ENCODE results near the gene ABCC5.
A peak's percentile ranks its signal among the peaks of the same experiment; 100 is the strongest.
"Not testable (repeated sequence)": the region's sequence is repeated elsewhere in the genome, so short reads cannot be mapped to it uniquely, and the experiment has no call there.

Gene ABCC5

DNA sequence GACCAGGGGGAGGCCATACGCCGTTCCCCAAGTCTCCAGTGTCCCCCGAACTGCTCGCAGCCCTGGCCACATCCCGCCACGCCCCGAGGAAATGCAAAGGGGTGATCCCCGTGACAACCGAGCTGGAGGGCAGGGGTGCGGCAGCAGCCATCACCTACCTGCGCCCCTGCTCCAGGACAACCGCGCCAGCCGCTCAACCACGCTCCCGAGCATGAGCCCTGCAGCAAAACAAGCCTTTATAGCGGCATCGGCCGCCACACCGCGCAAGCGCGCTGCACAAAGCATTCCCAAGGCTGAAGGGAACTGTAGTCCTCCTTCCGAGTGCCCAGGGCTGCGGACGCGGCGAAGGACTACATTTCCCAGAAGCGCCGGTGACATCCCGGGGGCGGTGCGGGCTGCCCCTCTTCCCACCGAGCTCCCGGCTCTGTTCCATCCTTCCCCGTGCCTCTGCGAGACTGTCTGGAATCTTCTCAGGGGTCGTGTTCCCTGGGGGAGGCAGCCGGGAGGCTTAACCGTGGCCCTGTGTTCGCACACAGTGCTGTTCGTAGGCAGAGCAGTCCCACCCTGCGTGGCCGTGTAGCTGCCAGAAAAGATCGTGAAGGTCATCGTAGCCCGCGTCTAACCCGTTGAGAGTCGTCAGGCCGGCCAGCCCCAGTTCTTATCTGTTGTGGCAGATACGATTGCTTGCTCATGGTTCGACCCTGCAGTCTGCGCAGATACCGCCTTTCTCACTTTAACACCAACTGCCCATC, at the start of gene ABCC5:
Gene ABCC5, minus strand, starts transcription at position 213 of the 752 bp plus-strand sequence. CDS start 3,492 bp downstream, outside the sequence.
- peak; percentile 90 for DNase-seq (ENCODE audit: low spot score)

DNA sequence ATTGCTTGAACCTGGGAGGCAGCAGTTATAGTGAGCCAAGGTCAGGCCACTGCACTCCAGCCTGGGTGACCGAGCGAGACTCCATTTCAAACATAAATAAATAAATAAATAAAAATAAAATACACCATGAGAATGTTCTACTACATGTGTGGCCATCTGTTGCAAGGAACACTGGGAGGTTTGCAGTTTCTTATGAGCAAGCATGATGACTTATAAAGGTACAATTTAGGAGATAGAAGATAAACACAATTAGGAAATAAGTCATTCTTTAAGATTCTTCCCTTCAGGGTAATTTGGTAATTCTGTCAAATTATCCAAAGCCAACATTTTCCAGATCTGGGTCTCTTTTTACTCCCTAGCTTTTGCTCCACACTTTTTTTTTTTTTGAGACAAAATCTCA, 48.5 kb upstream of the ABCC5 start:
- DNase-seq (ENCODE audit: low spot score) = no peak

- no peak for DNase-seq (ENCODE audit: low spot score)
Measured at GRCh38 chr3:184062637-184063036, 45.0 kb upstream of the ABCC5 start.

DNA sequence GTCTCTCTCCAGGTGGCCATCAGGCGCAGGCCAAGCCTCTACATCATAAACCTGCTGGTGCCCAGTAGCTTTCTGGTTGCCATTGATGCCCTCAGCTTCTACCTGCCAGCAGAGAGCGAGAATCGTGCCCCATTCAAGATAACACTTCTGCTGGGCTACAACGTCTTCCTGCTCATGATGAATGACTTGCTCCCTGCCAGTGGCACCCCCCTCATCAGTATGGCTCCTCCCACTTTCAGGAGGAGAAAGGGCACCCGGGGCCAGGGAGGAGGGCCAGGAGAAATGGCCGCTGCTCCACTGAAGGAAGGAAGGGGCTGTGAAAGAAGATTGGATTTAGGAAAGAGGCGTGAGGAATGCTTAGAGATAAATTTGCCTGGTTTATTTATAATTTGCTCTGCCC, 41.7 kb upstream of the ABCC5 start:
- DNase-seq (ENCODE audit: low spot score) = no peak

- DNase-seq (ENCODE audit: low spot score) = no peak
Measured at GRCh38 chr3:184058029-184058428, 40.3 kb upstream of the ABCC5 start.

DNA sequence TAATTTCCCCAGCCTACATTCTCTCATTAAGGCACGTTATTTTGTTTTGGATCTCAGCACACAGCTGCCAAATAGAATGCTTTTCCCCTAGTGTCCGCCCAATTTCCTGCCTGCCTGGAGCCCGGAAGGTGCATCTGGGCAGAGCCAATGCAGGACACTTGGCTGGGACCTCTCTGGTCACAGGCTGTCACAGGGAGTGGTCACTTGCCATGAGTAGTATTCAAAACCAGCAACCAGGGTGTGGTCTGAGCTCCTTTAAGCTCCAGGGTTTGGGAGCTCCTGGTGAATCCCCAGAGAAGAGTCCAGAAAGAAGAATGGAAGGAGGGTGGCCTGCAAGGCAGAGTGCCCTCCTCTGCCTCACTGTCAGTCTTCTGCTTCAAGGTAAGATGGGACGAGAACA, 35.1 kb upstream of the ABCC5 start, which contains the start of gene HTR3C:
Gene HTR3C, plus strand, starts transcription at position 281 of the 400 bp plus-strand sequence. Its CDS starts 34 bp downstream, at position 315.
- no peak for DNase-seq (ENCODE audit: low spot score)

- DNase-seq (ENCODE audit: low spot score) = no peak
Measured at GRCh38 chr3:184050217-184050847, 32.6 kb upstream of the ABCC5 start.

DNA sequence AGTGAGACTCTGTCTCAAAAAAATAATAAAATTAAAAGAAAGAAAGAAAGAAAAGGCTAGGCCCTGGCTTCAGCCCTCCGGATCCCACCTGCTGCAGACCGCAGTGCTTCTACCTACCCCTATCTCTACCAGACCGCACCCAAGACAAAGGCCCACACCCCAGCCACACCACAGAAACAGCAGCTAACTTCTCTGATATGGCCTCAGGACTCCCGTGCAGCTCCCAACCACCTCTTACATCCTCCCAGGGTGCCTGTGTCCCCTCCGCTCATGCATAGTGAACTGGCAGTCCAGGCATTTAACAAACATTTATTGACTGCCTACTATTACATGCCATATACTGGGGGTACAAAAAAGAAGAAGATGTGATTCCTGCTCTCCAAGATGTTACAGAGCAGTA, 28.3 kb upstream of the ABCC5 start:
- no peak for DNase-seq (ENCODE audit: low spot score)

DNA sequence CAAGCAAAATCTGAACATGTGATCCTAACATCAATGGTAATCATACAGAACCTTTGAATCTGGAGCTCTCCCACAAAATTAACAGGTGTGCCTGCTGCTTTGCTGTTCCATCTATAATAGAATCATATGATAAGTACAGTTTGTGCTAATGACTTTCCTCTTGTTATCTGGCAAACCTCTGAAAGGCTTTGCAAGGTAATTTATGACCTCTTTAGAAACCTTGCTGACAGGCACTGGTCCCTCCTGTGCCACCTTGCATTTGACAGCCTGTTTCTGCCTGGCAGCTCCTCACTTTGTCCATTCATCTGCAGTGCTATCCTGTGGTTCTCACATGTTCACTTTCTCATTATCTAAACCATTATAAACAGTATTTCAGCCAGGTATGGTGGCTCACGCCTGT, 24.9 kb upstream of the ABCC5 start:
- DNase-seq (ENCODE audit: low spot score) = no peak

DNA sequence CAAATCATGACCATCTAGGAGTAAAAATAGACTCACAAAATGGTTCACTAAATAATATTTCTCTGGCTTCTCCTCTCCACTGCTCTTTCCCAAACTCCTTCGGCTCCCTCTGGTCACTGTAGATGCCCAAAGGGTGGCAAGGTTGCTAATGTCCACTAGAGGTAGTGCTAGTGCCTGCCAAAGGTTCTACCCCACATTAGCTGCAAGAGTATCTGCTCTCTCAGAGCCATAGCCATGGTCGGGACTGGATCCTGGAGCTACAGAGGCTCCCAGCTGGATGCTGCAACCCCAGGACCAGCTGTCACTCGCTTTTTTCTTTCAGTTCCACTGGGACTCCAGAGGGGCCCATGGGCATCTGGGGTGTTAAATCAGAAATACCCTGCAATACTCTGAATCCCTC, 22.3 kb upstream of the ABCC5 start:
- no peak for DNase-seq (ENCODE audit: low spot score)

GRCh38 chr3:184039414-184039813, 21.7 kb upstream of the ABCC5 start:
- DNase-seq (ENCODE audit: low spot score) = no peak

DNA sequence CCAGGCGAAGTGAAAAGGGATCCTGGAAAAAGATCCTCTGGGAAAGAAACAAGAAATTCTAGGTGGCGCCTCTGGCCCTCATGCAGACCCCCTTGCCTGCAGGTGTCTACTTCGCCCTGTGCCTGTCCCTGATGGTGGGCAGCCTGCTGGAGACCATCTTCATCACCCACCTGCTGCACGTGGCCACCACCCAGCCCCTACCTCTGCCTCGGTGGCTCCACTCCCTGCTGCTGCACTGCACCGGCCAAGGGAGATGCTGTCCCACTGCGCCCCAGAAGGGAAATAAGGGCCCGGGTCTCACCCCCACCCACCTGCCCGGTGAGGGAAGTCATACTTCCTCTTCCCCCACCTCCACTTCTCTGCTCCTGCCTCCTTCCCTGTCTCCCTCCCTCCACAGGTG, 20.6 kb upstream of the ABCC5 start:
- DNase-seq (ENCODE audit: low spot score) = not testable (repeated sequence)

- no peak for DNase-seq (ENCODE audit: low spot score)
Measured at GRCh38 chr3:184037816-184038215, 20.1 kb upstream of the ABCC5 start.

GRCh38 chr3:184031187-184031792, 13.6 kb upstream of the ABCC5 start, which contains the start of gene HTR3D:
HTR3D (plus strand) TSS chr3:184031742; CDS start chr3:184031742, 0 bp downstream.
- no peak for DNase-seq (ENCODE audit: low spot score)

DNA sequence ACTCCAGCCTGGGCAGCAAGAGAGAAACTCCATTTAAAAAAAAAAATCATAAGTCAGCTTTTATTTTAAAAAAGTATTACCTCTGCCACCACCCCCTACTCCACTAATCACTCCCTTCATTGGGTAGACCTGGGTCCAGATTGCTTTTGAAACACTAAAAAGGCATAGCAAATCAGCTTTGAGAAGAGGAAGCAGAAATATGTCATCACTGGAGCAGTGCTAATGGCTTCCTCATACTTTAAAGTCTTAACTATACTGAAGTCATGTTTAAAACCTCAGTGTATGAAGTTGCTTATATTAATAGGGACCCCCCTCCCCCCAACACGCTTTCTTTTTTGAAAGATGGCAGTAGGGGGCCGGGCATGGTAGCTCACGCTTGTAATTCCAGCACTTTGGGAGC, 12.9 kb upstream of the ABCC5 start:
- no peak for DNase-seq (ENCODE audit: low spot score)

DNA sequence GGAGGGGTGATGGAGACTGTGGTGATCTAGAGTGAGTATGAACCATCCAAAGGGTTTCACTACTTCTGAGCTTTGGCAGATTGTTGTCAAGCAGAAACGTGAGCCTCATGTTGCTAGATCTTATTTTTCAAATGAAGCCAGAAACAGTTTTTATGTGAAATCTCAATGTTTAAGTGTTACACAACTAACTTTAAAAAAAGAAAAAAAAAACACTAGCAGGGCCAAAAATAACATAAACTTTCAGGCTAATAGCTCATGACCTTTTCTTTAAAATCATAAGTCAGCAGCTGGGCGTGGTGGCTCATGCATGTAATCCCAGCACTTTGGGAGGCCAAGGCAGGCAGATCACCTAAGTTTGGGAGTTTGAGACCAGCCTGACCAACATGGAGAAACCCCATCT, 11.8 kb upstream of the ABCC5 start:
- no peak for DNase-seq (ENCODE audit: low spot score)

DNA sequence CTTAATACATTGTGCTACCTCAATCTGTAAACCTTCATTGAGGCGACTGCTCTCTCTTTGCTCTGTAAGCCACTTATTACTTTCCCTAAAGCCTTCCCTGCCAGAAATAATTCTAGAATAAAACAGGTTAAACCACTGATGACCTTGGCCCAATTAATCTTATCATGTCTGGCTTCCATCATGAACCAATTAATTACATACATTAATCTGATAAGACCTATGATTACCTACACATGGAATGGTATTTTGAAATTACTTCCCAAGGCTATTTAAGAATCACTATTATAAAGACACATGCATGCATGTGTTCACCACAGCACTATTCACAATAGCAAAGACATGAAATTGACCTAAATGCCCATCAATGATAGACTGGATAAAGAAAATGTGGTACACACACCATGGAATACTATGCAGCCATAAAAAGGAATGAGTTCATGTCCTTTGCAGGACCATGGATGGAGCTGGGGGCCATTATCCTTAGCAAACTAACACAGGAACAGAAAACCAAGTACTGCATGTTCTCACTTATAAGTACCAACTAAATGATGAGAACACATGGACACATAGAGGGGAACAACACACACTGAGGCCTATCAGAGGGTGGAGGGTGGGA, 10.7 kb upstream of the ABCC5 start:
- not testable (repeated sequence) for DNase-seq (ENCODE audit: low spot score)

DNA sequence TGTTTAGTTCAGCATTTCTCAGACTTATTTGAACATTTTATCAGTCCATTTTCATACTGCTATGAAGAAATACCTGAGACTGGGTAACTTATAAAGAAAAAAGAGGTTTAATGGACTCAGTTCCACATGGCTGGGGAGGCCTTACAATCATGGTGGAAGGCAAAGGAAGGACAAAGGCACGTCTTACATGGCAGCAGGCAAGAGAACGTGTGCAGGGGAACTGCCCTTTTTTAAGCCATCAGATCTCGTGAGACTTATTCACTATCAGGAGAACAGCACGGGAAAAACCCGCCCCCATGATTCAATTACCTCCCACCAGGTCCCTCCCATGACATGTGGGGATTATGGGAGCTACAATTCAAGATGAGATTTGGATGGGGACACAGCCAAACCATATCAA, 7.6 kb upstream of the ABCC5 start:
- DNase-seq (ENCODE audit: low spot score) = not testable (repeated sequence)

- DNase-seq (ENCODE audit: low spot score) = no peak
Measured at GRCh38 chr3:184022323-184022722, 4.6 kb upstream of the ABCC5 start.

- no peak for DNase-seq (ENCODE audit: low spot score)
Measured at GRCh38 chr3:184018424-184018973, 815 bp upstream of the ABCC5 start.

DNA sequence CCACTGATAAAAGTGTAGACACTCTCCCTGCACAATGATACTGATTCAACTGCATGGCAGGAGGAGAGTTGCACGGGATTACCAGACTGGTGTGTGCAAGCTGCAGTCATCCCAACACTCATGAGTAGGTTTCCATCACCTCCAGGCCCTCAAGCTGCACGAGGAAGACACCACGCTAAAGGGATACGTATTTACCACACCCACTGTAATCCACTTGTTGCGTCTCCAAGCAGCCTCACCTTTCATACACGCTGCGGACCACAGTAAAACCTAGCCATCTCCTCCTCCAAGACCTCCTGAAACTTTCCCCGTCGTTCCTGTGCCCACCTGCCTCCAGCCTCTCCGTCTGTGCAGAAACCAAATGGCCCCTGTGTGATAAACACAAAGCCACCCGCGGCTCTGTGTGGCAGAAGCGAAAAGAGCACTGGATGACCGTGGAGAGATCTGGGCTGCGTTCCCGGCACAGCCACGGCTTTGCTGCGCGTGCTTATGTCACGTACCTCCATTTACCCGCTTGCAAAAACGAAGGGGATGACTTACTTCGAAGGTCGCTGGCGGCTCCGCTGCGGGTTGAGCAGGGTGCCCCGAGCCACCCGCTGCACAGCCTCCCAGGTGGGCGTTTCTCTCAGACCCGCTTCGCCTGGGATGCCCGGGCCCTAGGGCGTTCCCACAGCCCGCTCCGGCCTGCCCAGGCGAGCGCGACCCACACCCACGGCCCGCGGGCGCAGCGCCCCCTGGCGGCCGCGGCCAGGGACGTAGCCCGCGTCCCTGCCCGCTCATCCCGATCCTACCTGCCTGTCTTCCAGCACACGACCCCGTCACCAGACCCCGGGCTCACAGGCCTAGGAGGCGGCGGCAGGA, 643 bp downstream of the ABCC5 start:
- peak; percentile 87 for DNase-seq (ENCODE audit: low spot score)
